ENCODE data around the gene KCTD2. TPM values are rescaled to one million over a fixed set of nuclear protein-coding genes. Genes with fewer than 3 reads are reported as not detected.
A peak's percentile ranks its signal among the peaks of the same experiment; 100 is the strongest.

The KCTD2 gene
- total and polyA plus RNA-seq, 2 of the 13 experiments (the other 11 are each of a cell fraction or from before 2014, with no cell fraction given), result 28.3 to 32.6 TPM

DNA sequence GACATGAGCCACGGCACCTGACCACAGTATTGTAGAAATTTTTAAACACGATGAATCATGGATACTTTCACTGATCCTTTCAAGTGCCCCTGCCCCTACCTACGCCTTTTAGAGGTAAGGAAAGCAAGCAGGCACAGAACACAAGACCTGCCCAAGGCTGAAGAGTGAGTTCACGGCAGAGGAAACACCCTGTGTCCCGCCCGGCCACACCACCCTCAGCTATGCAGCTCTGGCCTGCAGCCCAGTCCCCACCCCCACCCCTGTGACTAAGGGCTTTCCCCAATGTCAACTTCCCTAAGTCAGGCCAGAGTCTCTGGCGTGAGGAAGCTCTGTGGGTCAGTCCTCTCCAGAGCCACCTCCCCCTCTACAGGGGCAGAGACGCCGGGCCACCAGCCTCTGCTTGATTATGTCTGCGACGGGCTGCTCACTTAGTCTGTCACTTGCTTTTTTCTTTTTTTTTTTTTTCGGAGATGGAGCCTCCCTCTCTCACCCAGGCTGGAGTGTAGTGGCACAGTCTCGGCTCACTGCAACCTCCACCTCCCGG is 49.1 kb downstream of the KCTD2 start (continued):
- TF ChIP-seq ARID3A (IDR thresholded peaks at IDR 0.05; ENCODE audit: low read depth, low read length) (no peak), HNF4A (CRISPR knock-in tag; IDR thresholded peaks at IDR 0.05) (peak; percentile 29; the same call in 1 of the 2 replicates), ZKSCAN8 (CRISPR knock-in tag; IDR thresholded peaks at IDR 0.05; ENCODE audit: borderline replicate concordance) (0 out of 2 replicates have a peak, but pooled peaks have one; percentile 51), ZNF431 (CRISPR knock-in tag; IDR thresholded peaks at IDR 0.05; ENCODE audit: borderline replicate concordance, low read depth) (no peak), HMGXB4 (CRISPR knock-in tag; IDR thresholded peaks at IDR 0.05; ENCODE audit: borderline replicate concordance in 1 of 2, low read depth in 1 of 2) (peak in 1 of 2 experiments; percentile 53; a peak in 1 of 4 replicates), ETV5 (CRISPR knock-in tag; IDR thresholded peaks at IDR 0.05; ENCODE audit: borderline replicate concordance) (peak; percentile 39; the same call in 1 of the 2 replicates), MIER2 (CRISPR knock-in tag; IDR thresholded peaks at IDR 0.05) (peak; percentile 64; the same call in 1 of the 2 replicates), CEBPG (CRISPR knock-in tag; IDR thresholded peaks at IDR 0.05) (0 out of 2 replicates have a peak, but pooled peaks have one; percentile 15), ZNF891 (CRISPR knock-in tag; IDR thresholded peaks at IDR 0.05) (no peak), RXRB (CRISPR knock-in tag; IDR thresholded peaks at IDR 0.05; ENCODE audit: borderline replicate concordance) (peak; percentile 86), ZBTB20 (CRISPR knock-in tag; IDR thresholded peaks at IDR 0.05; ENCODE audit: borderline replicate concordance, low read depth) (0 out of 2 replicates have a peak, but pooled peaks have one; percentile 52), SOX5 (CRISPR knock-in tag; IDR thresholded peaks at IDR 0.05; ENCODE audit: borderline replicate concordance) (peak; percentile 49), MAFF (IDR thresholded peaks at IDR 0.05; ENCODE audit: low read depth, low read length) (peak; percentile 57; the same call in 1 of the 2 replicates), ZBTB34 (CRISPR knock-in tag; IDR thresholded peaks at IDR 0.05) (no peak), NR2F1 (CRISPR knock-in tag; IDR thresholded peaks at IDR 0.05) (0 out of 4 replicates have a peak, but pooled peaks of 1 of the 2 experiments have one; percentile 27), ZNF121 (CRISPR knock-in tag; IDR thresholded peaks at IDR 0.05) (0 out of 2 replicates have a peak, but pooled peaks have one; percentile 29), ARNT2 (CRISPR knock-in tag; IDR thresholded peaks at IDR 0.05; ENCODE audit: low read depth) (no peak), KDM2A (CRISPR knock-in tag; IDR thresholded peaks at IDR 0.05; ENCODE audit: borderline replicate concordance, low read depth) (peak; percentile 48; the same call in 1 of the 2 replicates), FOXA1 (IDR thresholded peaks at IDR 0.05) (no peak), FOXA1 (CRISPR knock-in tag; IDR thresholded peaks at IDR 0.05) (peak; percentile 77)
- TF ChIP-seq, protein P1, sequence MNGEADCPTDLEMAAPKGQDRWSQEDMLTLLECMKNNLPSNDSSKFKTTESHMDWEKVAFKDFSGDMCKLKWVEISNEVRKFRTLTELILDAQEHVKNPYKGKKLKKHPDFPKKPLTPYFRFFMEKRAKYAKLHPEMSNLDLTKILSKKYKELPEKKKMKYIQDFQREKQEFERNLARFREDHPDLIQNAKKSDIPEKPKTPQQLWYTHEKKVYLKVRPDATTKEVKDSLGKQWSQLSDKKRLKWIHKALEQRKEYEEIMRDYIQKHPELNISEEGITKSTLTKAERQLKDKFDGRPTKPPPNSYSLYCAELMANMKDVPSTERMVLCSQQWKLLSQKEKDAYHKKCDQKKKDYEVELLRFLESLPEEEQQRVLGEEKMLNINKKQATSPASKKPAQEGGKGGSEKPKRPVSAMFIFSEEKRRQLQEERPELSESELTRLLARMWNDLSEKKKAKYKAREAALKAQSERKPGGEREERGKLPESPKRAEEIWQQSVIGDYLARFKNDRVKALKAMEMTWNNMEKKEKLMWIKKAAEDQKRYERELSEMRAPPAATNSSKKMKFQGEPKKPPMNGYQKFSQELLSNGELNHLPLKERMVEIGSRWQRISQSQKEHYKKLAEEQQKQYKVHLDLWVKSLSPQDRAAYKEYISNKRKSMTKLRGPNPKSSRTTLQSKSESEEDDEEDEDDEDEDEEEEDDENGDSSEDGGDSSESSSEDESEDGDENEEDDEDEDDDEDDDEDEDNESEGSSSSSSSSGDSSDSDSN (CRISPR knock-in tag; IDR thresholded peaks at IDR 0.05), result peak; percentile 63

Data from HepG2 (cell line).